NK-92 treated with Interleukin-12 subunit alpha and Interleukin-12 subunit beta, amount 100 ng/mL, for 24 hours (cell line): ENCODE data around the gene ATXN7L1.
"Not testable (repeated sequence)": the region's sequence is repeated elsewhere in the genome, so short reads cannot be mapped to it uniquely, and the experiment has no call there.

ENCODE experiments used
- DNase-seq: peaks from one replicate; lab custom pipeline; 2025; lab: John Stamatoyannopoulos, UW

ATXN7L1 gene

GRCh38 chr7:105613611-105614330 is 262.6 kb downstream of the ATXN7L1 start:
- no peak for DNase-seq

- no peak for DNase-seq
Measured at GRCh38 chr7:105612806-105613205, 263.6 kb downstream of the ATXN7L1 start.

GRCh38 chr7:105611856-105612775 is 264.3 kb downstream of the ATXN7L1 start:
- no peak for DNase-seq

- no peak for DNase-seq
Measured at GRCh38 chr7:105610165-105610930, 266.1 kb downstream of the ATXN7L1 start.

- DNase-seq, result no peak
Measured at GRCh38 chr7:105602325-105603305, 273.8 kb downstream of the ATXN7L1 start.

GRCh38 chr7:105600720-105601550 is 275.5 kb downstream of the ATXN7L1 start:
- no peak for DNase-seq

- DNase-seq, result no peak
Measured at GRCh38 chr7:105599551-105599950, 276.8 kb downstream of the ATXN7L1 start.

- DNase-seq, result not testable (repeated sequence)
Measured at GRCh38 chr7:105599080-105599479, 277.3 kb downstream of the ATXN7L1 start.

- no peak for DNase-seq
Measured at GRCh38 chr7:105596866-105597265, 279.5 kb downstream of the ATXN7L1 start.

GRCh38 chr7:105594034-105594433 is 282.4 kb downstream of the ATXN7L1 start:
- DNase-seq, result no peak

GRCh38 chr7:105591522-105591921 is 284.9 kb downstream of the ATXN7L1 start:
- no peak for DNase-seq

GRCh38 chr7:105590793-105591192 is 285.6 kb downstream of the ATXN7L1 start:
- no peak for DNase-seq

GRCh38 chr7:105589356-105590077 is 286.9 kb downstream of the ATXN7L1 start:
- peak; percentile 44 for DNase-seq

- peak; percentile 8 for DNase-seq
Measured at GRCh38 chr7:105587909-105588635, 288.3 kb downstream of the ATXN7L1 start.

GRCh38 chr7:105585850-105586500 is 290.4 kb downstream of the ATXN7L1 start:
- no peak for DNase-seq

GRCh38 chr7:105584165-105584564 is 292.2 kb downstream of the ATXN7L1 start:
- no peak for DNase-seq

GRCh38 chr7:105583061-105583460 is 293.3 kb downstream of the ATXN7L1 start:
- DNase-seq, result no peak
